Neuronal stem cell (in vitro differentiated cells): ENCODE data around the gene MN1.

Source experiments
- DNase-seq: peaks from one replicate; pipeline ENCODE4 v3.0.0-alpha.2; 2013; ENCODE audit warnings: low spot score
- H2AFZ ChIP-seq: one replicate; pipeline ENCODE4 v1.6.1; 2013; ENCODE audit warnings: mild to moderate bottlenecking, low read length, inconsistent platforms
- H2AK5ac ChIP-seq: 2 replicates; pipeline ENCODE4 v1.6.1; 2013; ENCODE audit warnings: low read depth, mild to moderate bottlenecking, inconsistent platforms, low read length, moderate library complexity, mixed read lengths
- H2BK120ac ChIP-seq: 2 replicates; pipeline ENCODE4 v1.6.1; 2013; ENCODE audit warnings: low read depth, mild to moderate bottlenecking, inconsistent platforms, low read length, moderate library complexity, mixed read lengths
- H2BK12ac ChIP-seq: one replicate; pipeline ENCODE4 v1.6.1; 2013; ENCODE audit warnings: low read length, inconsistent platforms
- H2BK15ac ChIP-seq: 2 replicates; pipeline ENCODE4 v1.6.1; 2013; ENCODE audit warnings: mild to moderate bottlenecking, low read length, inconsistent platforms, mixed read lengths
- H2BK5ac ChIP-seq: one replicate; pipeline ENCODE4 v1.6.1; 2013; ENCODE audit warnings: inconsistent platforms, mild to moderate bottlenecking, low read length, moderate library complexity
- H3K14ac ChIP-seq: one replicate; pipeline ENCODE4 v1.6.1; 2013; ENCODE audit warnings: low read length, inconsistent platforms
- H3K18ac ChIP-seq: 2 replicates; pipeline ENCODE4 v1.6.1; 2013; ENCODE audit warnings: low read length, inconsistent platforms
- H3K23ac ChIP-seq: 2 replicates; pipeline ENCODE4 v1.6.1; 2013; ENCODE audit warnings: low read depth, mild to moderate bottlenecking, mixed read lengths, low read length, inconsistent platforms; ENCODE audit not compliant: poor library complexity
- H3K27ac ChIP-seq: replicated peaks from 3 replicates; pipeline ENCODE4 v1.5.1; 2013; ENCODE audit warnings: low read length, inconsistent platforms
- H3K27me3 ChIP-seq, 3 experiments: 2 replicates each; pipeline ENCODE4 v1.6.1; 2013; ENCODE audit warnings: low read length in 3 of 3, mild to moderate bottlenecking in 2 of 3, inconsistent platforms in 1 of 3, low read depth in 1 of 3, mixed read lengths in 1 of 3, moderate library complexity in 1 of 3; ENCODE audit not compliant: control insufficient read depth in 3 of 3, insufficient read depth in 3 of 3
- H3K36me3 ChIP-seq, 2 donors: replicated peaks in 1 of 2; 2 replicates each; pipeline ENCODE4 v1.6.1; 2013; ENCODE audit warnings: low read length in 2 of 2; ENCODE audit not compliant: control insufficient read depth in 2 of 2, insufficient read depth in 2 of 2
- H3K4ac ChIP-seq: 2 replicates; pipeline ENCODE4 v1.6.1; 2013; ENCODE audit warnings: inconsistent platforms, mild to moderate bottlenecking, low read length, moderate library complexity
- H3K4me1 ChIP-seq, 2 donors: 1 replicate in 1 of 2; 2 replicates in 1 of 2; pipeline ENCODE4 v1.6.1; 2013; ENCODE audit warnings: low read length in 2 of 2, low read depth in 1 of 2; ENCODE audit not compliant: control insufficient read depth in 2 of 2, insufficient read depth in 1 of 2
- H3K4me2 ChIP-seq: one replicate; pipeline ENCODE4 v1.6.1; 2013; ENCODE audit warnings: mild to moderate bottlenecking, low read length, inconsistent platforms; ENCODE audit not compliant: insufficient read depth, poor library complexity, severe bottlenecking
- H3K4me3 ChIP-seq, 2 donors: 2 replicates each; pipeline ENCODE4 v1.5.1; 2013; ENCODE audit warnings: low read length in 2 of 2, mild to moderate bottlenecking in 2 of 2, inconsistent platforms in 1 of 2, moderate library complexity in 1 of 2
- H3K79me1 ChIP-seq: one replicate; pipeline ENCODE4 v1.6.1; 2013; ENCODE audit warnings: low read depth, mild to moderate bottlenecking, inconsistent platforms, low read length, moderate library complexity
- H3K9ac ChIP-seq: one replicate; pipeline ENCODE4 v1.6.1; 2013; ENCODE audit warnings: mild to moderate bottlenecking, low read depth, low read length, inconsistent platforms; ENCODE audit not compliant: poor library complexity
- H3K9me3 ChIP-seq, 2 donors: replicated peaks in 1 of 2; 2 replicates each; pipeline versions ENCODE3 to v1.6.1; 2013; ENCODE audit warnings: low read length in 2 of 2, mild to moderate bottlenecking in 2 of 2, inconsistent platforms in 1 of 2, low read depth in 1 of 2, mixed read lengths in 1 of 2, moderate library complexity in 1 of 2; ENCODE audit not compliant: control insufficient read depth in 2 of 2, insufficient read depth in 1 of 2
- H4K8ac ChIP-seq: one replicate; pipeline ENCODE4 v1.6.1; 2013; ENCODE audit warnings: low read depth, mild to moderate bottlenecking, inconsistent platforms, low read length, moderate library complexity
- H4K91ac ChIP-seq: one replicate; pipeline ENCODE4 v1.6.1; 2013; ENCODE audit warnings: low read length, low read depth, mild to moderate bottlenecking, inconsistent platforms; ENCODE audit not compliant: poor library complexity
- WGBS, 2 donors: extraction: QIAGEN DNeasy Blood & Tissue Kit; methylation state at CpG; one replicate each; pipeline ENCODE4 v1.1.7; 2013; ENCODE audit warnings: missing lambda C conversion rate in 2 of 2, mixed read lengths in 1 of 2; ENCODE audit not compliant: insufficient read length in 2 of 2, insufficient replicate concordance in 1 of 2; ENCODE audit errors: extremely low coverage in 2 of 2; 5-methylcytosine and 5-hydroxymethylcytosine counted together

The MN1 gene

GRCh38 chr22:27790376-27791158 is 11.0 kb downstream of the MN1 start:
- no peak overlapping the region for H2AFZ ChIP-seq
- H3K18ac ChIP-seq: peak overlapping the region; percentile 81
- no peaks in the 10 kb centered on the region for H3K9me3 ChIP-seq
- WGBS, 2 donors: no CpG with 5 or more reads among the region's 25 CpGs
- no peak overlapping the region for H2BK5ac ChIP-seq
- no peak overlapping the region for H4K91ac ChIP-seq
- no peak overlapping the region for H3K27ac ChIP-seq
- no peak overlapping the region for H3K14ac ChIP-seq
- H3K4ac ChIP-seq: no peak overlapping the region
- peaks cover 49 to 74% of the 10 kb centered on the region in 2 donors for H3K4me1 ChIP-seq
- peaks cover 2% of the 10 kb centered on the region for H3K79me1 ChIP-seq
- H2AK5ac ChIP-seq: no peak overlapping the region
- peak overlapping the region in 1 of 2 donors; percentile 30 for H3K4me3 ChIP-seq
- H3K36me3 ChIP-seq: peaks cover 2 to 99% of the 10 kb centered on the region in 2 donors
- no peak overlapping the region for H2BK120ac ChIP-seq
- H3K9ac ChIP-seq: peak overlapping the region; percentile 51
- H4K8ac ChIP-seq: no peak overlapping the region
- H2BK12ac ChIP-seq: no peak overlapping the region
- H2BK15ac ChIP-seq: no peak overlapping the region
- H3K27me3 ChIP-seq: no peaks in the 10 kb centered on the region
- DNase-seq: no peak
- H3K4me2 ChIP-seq: no peak overlapping the region
- no peak overlapping the region for H3K23ac ChIP-seq

DNA sequence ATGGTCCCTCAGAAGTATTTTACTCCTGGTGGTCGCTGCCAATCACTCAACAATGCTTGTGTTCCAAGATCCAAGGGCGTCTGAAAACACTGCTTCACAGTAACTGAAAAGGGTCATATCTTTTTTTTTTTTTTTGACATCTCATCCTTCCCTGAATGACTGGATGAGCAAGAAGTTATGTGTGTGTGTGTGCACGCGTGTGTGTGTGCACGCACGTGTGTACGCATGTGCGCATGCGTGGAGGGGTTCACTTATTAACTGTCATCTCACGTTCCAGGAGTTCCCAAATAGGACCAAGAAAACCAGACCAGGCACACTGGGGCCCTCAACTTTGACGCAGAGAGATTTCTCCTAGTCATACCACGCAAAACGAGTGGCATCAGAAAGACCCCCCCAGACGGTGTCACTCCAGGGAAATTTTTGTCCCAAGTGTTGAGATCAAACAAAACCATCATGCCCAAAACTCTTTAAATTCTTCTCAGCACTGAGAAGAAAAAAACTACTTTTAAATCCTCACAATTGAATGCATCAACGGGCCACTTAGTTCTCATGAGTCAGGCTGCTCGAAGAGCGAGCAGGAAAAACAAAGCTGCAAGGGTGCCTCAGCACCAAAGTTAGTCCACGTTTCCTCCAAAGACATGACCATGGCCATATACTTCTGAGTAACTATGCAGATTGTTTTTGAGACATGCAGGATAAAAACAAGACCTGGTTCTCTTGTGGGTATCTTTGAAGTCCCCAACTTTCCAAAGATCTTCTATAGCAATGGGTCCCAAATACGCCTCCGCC is 12.9 kb downstream of the MN1 start:
- Histone ChIP-seq H3K18ac (no peak overlapping the region), H3K9ac (no peak overlapping the region), H2BK12ac (no peak overlapping the region), H3K36me3 (peaks cover 2 to 99% of the 10 kb centered on the region in 2 donors), H3K4me3 (no peak overlapping the region), H3K9me3 (no peaks in the 10 kb centered on the region), H3K79me1 (peaks cover 2% of the 10 kb centered on the region), H4K8ac (no peak overlapping the region), H2AK5ac (no peak overlapping the region), H3K27me3 (no peaks in the 10 kb centered on the region), H2BK5ac (no peak overlapping the region), H2BK120ac (no peak overlapping the region), H3K23ac (no peak overlapping the region), H3K14ac (no peak overlapping the region), H3K27ac (no peak overlapping the region), H2AFZ (no peak overlapping the region), H3K4me1 (peaks cover 49 to 64% of the 10 kb centered on the region in 2 donors), H3K4ac (no peak overlapping the region), H3K4me2 (no peak overlapping the region), H2BK15ac (no peak overlapping the region), H4K91ac (no peak overlapping the region)
- WGBS, 2 donors: no CpG with 5 or more reads among the region's 20 CpGs
- no peak for DNase-seq

DNA sequence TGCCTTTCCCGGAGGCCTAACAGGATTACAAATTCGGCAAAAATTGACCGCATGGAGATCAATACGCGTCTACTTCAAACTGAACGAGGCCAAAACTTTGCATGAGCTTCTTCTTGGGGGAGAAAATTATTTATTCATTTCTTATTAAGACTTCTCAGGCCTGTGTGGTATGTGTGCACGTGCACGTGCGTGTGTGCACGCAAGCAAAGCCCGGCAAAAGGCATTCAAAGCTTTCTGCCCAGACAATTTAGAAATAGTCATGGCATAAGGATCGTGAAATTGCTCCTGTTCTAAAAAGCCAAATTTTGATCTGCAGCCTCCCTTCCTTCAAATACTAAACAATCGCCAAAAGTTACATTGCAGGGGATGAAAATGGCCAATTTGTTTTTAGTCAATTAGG is 14.6 kb downstream of the MN1 start:
- H3K4ac ChIP-seq: no peak overlapping the region
- H3K27ac ChIP-seq: no peak overlapping the region
- no peak overlapping the region for H2BK120ac ChIP-seq
- H4K8ac ChIP-seq: no peak overlapping the region
- H3K27me3 ChIP-seq: no peaks in the 10 kb centered on the region
- H3K79me1 ChIP-seq: peaks cover 6% of the 10 kb centered on the region
- H3K4me1 ChIP-seq: peaks cover 45 to 49% of the 10 kb centered on the region in 2 donors
- H2BK5ac ChIP-seq: no peak overlapping the region
- no peak overlapping the region for H3K4me3 ChIP-seq
- H3K9me3 ChIP-seq: peaks cover 0 to 1% of the 10 kb centered on the region in 2 donors
- no peak overlapping the region for H3K23ac ChIP-seq
- no CpG with 5 or more reads among the region's 13 CpGs for WGBS, 2 donors
- DNase-seq: no peak
- H3K14ac ChIP-seq: no peak overlapping the region
- no peak overlapping the region for H3K4me2 ChIP-seq
- no peak overlapping the region for H3K18ac ChIP-seq
- no peak overlapping the region for H2AFZ ChIP-seq
- no peak overlapping the region for H2BK15ac ChIP-seq
- no peak overlapping the region for H3K9ac ChIP-seq
- H2AK5ac ChIP-seq: no peak overlapping the region
- H4K91ac ChIP-seq: no peak overlapping the region
- H3K36me3 ChIP-seq: peaks cover 0 to 99% of the 10 kb centered on the region in 2 donors
- no peak overlapping the region for H2BK12ac ChIP-seq

GRCh38 chr22:27786291-27786932 is 15.1 kb downstream of the MN1 start:
- Histone ChIP-seq H3K18ac (peak overlapping the region; percentile 11), H3K79me1 (peaks cover 6% of the 10 kb centered on the region), H3K9me3 (peaks cover 1 to 7% of the 10 kb centered on the region in 2 donors), H3K14ac (no peak overlapping the region), H2AK5ac (no peak overlapping the region), H3K27ac (no peak overlapping the region), H2BK15ac (no peak overlapping the region), H3K9ac (no peak overlapping the region), H4K8ac (no peak overlapping the region), H3K4me3 (no peak overlapping the region), H2BK120ac (no peak overlapping the region), H3K23ac (no peak overlapping the region), H3K4ac (no peak overlapping the region), H2BK12ac (no peak overlapping the region), H3K27me3 (no peaks in the 10 kb centered on the region), H3K4me1 (peaks cover 42 to 43% of the 10 kb centered on the region in 2 donors), H3K4me2 (no peak overlapping the region), H3K36me3 (peaks cover 2 to 99% of the 10 kb centered on the region in 2 donors), H2AFZ (no peak overlapping the region), H2BK5ac (no peak overlapping the region), H4K91ac (no peak overlapping the region)
- no CpG with 5 or more reads among the region's 14 CpGs for WGBS, 2 donors
- DNase-seq: no peak
